NCI-H1417 (cell line): ENCODE results near the gene ADAMTSL1.

ENCODE experiments used
- DNase-seq, 3 experiments: peaks; one replicate each; lab custom pipeline; 2025; lab: John Stamatoyannopoulos, UW

Gene ADAMTSL1, protein sequence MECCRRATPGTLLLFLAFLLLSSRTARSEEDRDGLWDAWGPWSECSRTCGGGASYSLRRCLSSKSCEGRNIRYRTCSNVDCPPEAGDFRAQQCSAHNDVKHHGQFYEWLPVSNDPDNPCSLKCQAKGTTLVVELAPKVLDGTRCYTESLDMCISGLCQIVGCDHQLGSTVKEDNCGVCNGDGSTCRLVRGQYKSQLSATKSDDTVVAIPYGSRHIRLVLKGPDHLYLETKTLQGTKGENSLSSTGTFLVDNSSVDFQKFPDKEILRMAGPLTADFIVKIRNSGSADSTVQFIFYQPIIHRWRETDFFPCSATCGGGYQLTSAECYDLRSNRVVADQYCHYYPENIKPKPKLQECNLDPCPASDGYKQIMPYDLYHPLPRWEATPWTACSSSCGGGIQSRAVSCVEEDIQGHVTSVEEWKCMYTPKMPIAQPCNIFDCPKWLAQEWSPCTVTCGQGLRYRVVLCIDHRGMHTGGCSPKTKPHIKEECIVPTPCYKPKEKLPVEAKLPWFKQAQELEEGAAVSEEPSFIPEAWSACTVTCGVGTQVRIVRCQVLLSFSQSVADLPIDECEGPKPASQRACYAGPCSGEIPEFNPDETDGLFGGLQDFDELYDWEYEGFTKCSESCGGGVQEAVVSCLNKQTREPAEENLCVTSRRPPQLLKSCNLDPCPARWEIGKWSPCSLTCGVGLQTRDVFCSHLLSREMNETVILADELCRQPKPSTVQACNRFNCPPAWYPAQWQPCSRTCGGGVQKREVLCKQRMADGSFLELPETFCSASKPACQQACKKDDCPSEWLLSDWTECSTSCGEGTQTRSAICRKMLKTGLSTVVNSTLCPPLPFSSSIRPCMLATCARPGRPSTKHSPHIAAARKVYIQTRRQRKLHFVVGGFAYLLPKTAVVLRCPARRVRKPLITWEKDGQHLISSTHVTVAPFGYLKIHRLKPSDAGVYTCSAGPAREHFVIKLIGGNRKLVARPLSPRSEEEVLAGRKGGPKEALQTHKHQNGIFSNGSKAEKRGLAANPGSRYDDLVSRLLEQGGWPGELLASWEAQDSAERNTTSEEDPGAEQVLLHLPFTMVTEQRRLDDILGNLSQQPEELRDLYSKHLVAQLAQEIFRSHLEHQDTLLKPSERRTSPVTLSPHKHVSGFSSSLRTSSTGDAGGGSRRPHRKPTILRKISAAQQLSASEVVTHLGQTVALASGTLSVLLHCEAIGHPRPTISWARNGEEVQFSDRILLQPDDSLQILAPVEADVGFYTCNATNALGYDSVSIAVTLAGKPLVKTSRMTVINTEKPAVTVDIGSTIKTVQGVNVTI (N-terminal part only)

DNA sequence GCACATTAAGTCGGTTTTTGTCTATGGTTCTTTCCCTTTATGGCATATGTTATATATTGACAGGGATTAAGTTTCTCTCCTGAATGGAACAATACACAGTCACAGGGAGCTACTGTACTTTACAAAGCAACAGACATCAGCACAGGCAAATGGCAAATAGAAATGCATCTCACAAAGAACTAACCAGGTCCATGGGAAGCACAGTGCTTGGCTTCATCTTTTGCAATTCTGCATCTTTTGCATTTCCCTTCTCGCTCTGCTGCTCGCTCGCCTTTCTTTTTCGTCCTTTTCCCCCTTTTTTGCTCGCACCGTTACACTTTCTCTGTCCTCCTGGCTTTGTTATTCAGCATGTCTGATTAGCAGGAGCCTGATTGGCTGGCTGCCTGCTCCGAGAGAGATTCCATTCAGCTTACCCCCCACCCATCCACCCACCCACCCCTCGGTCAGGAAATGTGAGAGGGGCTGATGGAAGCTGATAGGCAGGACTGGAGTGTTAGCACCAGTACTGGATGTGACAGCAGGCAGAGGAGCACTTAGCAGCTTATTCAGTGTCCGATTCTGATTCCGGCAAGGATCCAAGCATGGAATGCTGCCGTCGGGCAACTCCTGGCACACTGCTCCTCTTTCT lies at the start of gene ADAMTSL1:
Gene ADAMTSL1, plus strand, starts transcription at position 502 of the 628 bp plus-strand sequence. Its CDS starts 80 bp downstream, at position 582.
- DNase-seq, result no peak

DNA sequence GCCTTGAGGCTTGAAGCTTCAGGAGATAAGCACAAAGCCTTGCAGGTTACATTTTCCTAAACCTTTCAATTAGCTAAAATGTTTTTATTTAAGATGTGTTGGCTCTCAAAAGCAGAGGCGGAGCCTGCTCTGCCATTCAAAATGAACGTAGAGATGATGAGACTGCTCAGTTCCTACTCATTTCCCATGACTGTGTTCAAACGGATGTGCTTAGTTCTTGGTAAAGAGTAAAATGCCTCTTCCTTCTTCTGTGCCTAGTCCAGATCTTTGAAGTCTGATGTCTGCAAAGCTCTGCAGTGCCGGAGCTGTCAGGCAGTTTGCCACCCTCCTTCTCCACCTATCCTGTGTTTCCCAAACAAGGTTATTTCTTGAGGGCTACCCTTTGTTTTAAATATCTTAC lies 46.3 kb upstream of the ADAMTSL1 start:
- no peak for DNase-seq

DNA sequence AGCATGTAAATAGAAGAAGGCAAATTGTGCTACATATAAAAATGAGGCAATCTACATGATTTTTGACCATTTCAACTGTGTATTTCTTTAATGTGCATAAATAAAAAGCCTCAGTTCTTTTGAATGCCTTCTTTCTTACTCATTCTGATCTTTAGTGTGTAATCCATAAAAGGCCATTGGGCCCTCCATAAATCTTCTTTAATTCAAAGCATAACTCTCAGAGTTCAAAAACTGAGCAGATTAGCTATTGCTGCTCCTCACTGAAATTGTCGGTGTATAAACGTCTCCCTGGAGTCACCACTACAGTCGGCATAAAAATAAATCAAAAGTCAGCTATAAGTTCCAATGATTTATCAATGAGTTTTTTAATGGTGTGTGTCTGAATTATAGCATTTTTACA lies 45.3 kb upstream of the ADAMTSL1 start:
- no peak for DNase-seq

DNA sequence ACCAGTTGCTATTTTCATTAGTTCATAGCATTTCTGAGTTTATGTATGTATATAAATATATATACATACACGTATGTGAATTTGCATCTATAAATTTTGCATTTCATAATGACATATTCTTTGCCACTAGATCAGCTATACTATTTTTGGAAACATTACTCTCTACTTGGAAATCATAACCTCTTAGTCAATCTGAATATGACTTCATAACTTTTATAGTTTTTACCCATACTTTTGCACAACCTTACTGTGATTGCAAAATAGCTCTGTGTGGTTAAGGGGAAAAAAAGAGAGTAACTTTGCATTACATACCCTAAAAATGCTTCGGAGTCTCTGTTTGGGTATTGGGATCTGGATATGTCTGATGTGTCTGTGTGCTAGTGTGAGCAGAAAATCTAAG lies 44.9 kb upstream of the ADAMTSL1 start:
- no peak for DNase-seq

DNA sequence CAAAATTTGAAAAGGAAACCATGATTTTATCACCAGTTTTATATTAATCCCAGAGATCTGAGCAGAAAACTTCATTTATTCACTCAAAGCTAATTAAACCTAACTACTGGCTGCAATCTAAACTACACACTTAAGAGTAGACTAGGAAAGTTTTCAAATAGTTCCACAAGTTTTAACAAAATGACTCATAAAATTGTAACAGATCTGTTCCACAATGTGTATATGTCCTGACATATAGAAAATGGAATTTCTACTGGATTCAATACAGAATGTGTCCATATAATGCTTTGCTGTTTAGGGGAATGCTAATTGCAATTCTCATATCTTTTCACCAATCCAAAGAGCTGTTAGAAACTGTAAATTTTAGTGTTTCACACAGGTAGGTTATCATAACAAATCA lies 40.3 kb upstream of the ADAMTSL1 start:
- no peak for DNase-seq

DNA sequence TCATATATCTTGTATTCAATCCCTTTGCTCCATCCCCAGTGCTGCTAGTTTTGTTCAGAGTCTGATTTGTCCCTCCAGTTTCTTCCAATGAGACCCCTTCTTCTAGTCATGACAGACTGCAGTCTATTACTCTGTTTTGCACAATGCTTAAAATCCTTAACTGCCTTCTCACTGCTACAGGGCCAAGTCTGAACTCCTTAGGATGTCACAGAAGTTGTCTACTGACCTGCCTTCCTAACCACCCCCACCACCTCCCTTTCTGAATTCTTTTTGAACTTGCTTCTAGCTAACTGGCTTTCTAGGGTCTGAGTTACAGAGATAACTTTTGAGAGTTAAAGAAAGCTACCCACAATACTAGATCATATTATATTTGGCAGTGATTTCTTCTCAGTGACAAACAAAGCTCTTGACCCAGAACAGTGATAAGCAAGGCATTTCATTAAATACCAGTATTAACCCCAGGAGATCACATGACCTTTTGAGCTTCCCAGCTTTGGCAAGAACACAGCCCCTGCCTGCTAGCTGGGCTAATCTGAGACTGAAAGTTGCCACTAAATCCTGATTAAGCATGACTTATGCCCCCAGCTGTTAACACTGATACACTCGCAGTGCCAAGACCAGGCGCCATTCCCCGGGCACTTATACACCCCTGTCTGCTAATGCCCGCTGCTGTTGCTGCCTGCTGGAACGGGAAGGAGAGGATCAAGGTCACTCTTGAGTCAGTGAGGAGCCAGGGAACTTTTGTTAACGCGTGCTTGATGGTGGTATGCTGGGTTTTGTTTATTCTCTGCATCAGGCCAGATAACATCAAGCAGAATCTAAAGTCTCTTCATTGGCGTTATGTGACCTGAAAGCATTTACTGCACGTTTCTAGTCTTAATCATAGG lies 36.4 kb upstream of the ADAMTSL1 start:
- DNase-seq, result peak in 2 of 3 experiments; percentile 6 to 42

DNA sequence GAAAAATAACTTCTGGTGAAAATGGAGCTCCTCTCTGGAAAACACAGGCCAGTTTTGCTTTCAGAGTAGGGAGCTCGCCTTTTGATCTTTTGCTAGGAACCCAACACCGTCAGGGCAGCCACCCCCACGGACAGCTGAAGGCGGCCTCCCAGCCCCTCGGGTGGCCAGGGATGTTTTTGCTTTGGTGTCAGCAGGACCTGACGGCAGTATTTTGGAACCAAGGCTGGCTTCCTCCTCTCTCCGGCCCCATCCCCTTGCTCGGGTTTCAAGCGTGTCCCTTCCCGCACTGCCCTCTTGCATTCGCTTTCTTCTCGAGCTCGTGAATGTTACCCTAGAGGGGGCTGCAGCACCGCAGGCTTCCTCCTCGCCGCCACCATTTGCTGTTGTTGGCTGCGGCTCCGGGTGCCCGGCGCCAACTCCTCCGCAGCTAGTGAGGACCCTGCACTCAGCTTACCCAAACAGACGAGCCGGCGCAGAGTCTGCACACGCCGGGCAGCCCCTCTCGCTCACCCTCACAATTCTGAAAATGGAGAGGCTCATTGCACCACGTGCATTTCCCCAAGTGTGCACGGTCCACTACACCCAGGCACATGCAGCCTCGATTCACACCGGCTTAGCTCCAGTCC lies 35.5 kb upstream of the ADAMTSL1 start:
- DNase-seq, result peak in 2 of 3 experiments; percentile 20 to 56

DNA sequence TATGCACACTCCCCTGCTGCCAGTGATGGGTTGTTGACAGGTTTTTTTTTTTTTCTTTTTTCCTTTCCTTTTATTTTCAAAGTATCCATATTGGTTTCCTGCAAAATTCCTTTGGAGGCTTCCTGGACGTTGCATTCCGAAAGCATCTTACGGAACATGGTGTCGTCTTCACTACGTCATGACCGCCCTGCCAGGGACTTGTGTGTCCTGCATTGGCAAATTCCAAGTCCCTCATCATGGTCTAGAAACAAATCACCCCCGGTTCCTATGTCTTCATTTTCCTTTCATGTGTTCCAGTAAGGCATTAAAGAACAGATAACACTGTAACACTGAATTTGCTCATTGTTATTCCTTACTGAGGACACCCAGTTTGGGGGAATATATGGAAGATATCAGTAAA lies 35.0 kb upstream of the ADAMTSL1 start:
- DNase-seq, result no peak

DNA sequence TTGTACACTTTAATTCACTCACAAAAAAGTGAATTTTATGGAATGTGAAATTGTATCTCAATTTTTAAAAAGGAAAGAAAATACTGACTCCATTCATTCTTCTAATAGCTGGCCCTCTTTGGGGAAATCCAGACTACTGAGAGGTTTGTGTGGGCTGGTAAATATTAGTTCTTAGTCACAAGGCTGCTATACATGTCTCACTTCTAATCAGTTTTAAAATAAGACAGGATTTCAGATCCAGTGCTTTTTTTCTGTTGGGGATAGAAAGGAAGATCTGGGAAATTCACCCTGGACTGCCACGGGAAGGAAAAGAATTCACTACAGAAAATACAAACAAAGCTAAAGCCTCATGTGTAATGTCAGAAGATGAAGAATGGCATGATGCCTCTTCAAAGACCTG lies 32.7 kb upstream of the ADAMTSL1 start:
- no peak for DNase-seq

DNA sequence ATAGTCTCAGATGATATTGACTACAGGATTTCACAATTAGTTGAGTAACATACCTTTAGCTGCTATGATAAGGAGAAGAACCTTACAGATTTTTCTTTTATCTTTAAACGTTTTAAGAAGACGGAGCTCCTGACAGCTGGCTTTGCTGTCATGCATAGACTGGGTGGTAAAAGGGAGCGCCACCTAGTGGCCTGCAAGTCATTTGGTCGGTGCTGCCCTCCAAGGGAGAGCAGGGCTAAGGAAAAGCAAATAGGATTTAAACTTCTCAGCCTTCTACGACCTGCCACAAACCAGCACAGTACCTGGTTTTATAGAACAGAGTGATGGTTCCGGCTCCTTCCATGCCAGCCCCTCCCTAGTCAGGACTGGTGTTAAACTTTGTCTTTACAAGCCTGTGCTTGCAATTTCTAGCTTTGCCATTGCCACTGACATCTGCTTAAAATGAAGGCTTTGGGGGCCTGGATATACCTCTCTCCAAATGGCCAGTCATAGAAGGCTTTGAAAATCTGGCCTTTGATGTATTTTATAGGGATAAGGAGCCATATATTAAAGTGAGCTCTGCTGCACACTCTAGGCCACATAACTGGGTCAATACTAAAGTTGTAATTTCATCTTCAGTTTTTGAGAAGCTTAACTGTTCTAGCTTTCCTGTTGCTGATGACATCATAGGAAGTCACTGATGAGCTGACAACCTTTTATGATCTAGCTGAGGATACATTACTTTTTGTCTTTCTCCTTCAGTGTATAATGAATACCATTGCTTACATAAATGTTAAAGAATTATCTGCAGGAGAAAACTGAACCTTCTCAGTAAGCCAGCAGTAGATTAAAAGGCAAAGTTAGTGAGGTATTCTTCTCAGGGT lies 31.1 kb upstream of the ADAMTSL1 start:
- peak; percentile 26 to 71 (median 53) for DNase-seq

DNA sequence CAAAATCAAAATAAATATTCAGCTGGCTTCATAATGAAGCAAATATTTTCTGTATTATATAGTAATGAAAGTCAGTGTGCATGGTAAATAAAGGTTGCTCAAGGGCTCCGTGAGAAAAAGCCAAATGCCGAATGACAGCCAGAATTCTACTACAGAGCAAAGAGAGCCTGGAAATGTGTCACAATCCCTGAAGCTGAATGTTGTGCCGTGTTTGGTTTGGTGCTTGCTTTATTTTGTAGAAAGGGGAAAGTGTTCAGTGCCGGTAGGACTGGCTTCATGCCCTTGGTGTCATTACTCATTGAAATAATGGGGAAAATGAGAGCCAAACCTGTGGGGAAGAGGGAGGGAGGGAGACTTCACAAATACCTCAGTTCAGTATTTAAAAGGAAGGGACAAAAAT lies 26.8 kb upstream of the ADAMTSL1 start:
- no peak for DNase-seq

DNA sequence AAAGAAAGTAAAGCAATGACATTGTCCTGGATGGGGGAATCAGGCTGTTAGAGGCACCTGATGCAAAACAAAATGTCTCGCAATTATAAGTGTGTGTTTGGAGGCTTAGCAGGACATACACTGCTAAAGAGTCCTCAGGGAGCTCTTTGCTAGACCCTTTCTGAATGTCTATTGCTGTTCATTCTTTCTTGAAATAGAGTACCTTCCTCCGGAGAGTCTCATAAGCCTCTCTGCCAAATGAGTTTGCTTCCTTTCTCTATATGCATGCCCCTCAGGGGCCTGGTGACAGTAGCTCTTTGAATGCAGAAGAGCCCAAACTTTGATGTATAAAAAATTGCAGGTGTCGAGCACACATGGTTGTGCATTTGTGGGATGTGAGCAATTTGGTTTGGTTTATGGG lies 26.4 kb upstream of the ADAMTSL1 start:
- DNase-seq, result peak in 1 of 3 experiments; percentile 1

DNA sequence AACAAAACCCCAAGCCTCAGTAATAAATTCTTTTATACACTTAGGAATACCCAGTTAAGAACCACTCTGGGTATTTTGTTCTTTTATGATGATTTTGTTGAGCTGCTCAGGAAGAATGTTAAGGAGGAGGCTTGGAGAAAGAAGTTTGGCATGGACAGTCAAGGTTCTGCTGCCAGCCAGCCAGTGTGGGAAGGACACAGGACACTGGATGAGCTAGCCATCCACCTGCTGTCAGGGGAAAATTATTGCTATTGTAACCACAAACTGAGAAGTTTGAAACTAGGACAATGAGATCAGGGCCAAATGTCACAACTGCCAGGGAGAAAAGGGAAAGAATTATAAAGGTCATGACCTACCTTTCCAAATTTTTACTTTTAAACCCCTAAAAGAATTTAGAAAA lies 25.9 kb upstream of the ADAMTSL1 start:
- DNase-seq, result no peak

DNA sequence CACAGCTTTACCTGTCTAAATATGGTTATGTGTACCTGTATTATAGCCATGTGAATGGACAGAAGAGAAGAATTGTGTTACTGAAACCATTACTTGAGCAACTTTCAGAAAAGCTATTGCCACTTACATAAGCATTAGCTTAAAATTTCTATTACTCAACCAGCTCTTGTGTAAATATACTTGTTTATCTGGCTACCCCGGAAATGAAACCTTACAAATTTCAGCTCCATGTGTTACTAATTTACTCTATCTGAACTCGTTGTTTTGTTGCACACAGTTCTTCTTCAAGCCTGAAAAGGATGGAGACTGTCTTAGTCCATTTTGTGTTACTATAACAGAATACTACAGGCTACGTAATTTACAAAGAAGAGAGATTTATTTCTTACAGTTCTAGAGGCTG lies 22.5 kb upstream of the ADAMTSL1 start:
- no peak for DNase-seq

DNA sequence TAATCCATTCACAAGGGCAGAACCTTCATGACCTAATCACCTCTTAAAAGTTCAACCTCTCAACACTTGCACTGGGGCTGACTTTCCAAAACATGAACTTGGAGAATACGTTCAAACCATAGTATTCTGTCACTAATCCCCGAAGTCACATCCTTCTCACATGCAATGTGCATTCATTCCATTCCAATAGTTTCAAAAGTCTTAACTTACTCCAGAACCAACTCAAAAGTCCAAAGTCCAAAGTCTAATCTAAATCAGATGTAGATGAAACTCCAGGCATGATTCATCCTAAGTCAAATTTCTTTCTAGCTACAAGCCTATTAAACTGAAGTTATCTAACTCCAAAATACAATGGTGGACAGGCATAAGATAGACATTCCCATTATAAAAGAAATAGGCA lies 21.7 kb upstream of the ADAMTSL1 start:
- no peak for DNase-seq

DNA sequence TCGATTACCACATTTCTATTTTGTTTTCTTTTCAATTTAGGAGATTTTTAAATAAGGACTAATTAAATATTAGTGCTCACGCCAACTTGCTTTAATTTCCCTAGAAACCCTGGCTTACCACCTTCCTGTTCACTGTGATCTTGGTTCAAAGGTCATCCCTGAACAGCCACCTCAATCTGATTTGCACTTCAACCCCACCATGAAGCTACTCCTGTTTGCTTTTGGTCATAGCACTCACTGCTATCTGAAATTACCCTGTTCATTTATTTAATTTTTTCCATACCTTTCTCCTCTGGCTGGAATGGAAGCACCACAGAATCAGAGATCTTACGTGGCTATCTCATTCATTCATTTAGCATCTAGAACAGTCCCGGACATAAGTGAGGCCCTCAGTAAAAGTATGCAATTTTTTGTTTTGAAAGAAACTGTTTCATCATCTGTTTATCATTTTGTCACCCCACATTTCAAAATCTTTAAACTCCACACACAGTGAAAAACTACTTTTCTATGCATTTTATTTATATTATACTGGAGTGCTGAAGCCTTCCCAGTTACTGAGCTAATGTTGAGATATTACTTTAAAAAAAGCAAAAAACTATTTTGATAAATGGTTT lies 17.2 kb upstream of the ADAMTSL1 start:
- DNase-seq, result no peak

DNA sequence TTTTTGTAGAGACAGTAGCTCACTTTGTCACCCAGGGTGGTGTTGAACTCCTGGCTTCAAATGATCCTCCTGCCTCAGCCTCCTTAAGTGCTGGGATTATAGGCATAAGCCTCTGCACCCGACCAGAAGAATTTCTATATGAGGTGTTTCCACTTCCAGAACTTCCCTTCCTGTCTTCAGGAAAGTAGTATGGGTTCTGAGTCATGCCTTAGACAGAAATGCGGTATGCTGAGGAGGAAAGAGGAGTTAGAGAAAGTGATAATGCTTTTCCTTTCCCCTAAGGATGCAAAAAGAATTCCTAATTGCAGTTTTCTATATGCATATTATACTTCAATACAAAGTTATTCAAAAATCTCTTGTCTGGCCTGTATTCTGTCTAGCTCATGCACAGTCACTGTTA lies 16.4 kb upstream of the ADAMTSL1 start:
- no peak for DNase-seq

DNA sequence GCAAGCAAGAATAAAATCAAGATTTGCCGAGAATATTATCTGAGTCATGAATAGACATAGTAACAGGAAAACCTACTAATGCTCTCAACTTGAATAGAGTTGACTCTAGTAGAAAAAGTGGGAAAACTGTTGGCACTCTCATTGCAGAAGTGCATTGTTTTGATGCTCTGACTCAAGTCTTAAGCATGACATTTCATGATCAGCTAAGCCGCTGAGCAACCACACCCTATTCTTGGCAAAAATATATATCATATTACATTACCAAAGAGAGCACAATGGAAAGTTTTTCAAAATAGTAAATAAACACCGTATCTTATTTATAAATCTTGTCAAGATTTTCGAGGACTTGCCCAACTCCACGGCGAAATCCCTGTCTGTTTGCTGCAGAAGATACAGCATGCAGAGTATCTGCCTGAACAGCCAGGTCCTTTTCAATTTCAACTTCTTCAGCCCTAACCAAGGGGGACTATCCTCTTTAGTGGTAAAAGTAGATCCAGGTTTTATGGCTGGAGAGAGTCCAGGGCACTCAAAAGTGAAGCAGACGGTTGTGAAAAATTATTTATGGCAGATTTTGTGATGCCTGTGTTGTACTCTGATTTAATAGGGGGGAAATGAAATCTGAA lies 13.9 kb upstream of the ADAMTSL1 start:
- DNase-seq, result no peak
